ENCODE data around the gene CRYGC. TPM values are rescaled to one million over a fixed set of nuclear protein-coding genes. Genes with fewer than 3 reads are reported as not detected.

The CRYGC gene
- total RNA-seq, 4 donors from 2014 or later: not detected

GRCh38 chr2:208147008-208147407, 17.4 kb upstream of the CRYGC start:
- TF ChIP-seq CTCF (IDR thresholded peaks at IDR 0.05 in 4 of 5, conservative IDR thresholded peaks at IDR 0.05 in 1 of 5) (no peak), POLR2A (IDR thresholded peaks at IDR 0.05) (no peak)
- no peak overlapping the region for H3K27ac ChIP-seq
- ATAC-seq: no peak
- in situ Hi-C loops (cut with MboI; ENCODE audit: low sequenced_read_pairs in 4 of 4) (no loop called here), intact Hi-C loops (cut with DNase I; ENCODE audit: low total_unique reads) (no loop called here)
- H3K4me1 ChIP-seq: no peaks in the 10 kb centered on the region
- no peaks in the 10 kb centered on the region for H3K36me3 ChIP-seq
- no peaks in the 10 kb centered on the region for H3K27me3 ChIP-seq
- no peak for DNase-seq
- H3K4me3 ChIP-seq: no peak overlapping the region
- no peaks in the 10 kb centered on the region for H3K9me3 ChIP-seq

GRCh38 chr2:208146006-208146405, 16.4 kb upstream of the CRYGC start, which contains the start of gene CRYGB:
Gene CRYGB, minus strand, starts transcription at chr2:208146158. Its CDS starts 38 bp downstream, at chr2:208146120.
- in situ Hi-C loops (cut with MboI; ENCODE audit: low sequenced_read_pairs in 4 of 4) (no loop called here), intact Hi-C loops (cut with DNase I; ENCODE audit: low total_unique reads) (no loop called here)
- Histone ChIP-seq H3K27ac (no peak within 1 kb of the TSS), H3K27me3 (no peaks in the 10 kb centered on the region), H3K36me3 (no peaks in the 10 kb centered on the region), H3K9me3 (no peaks in the 10 kb centered on the region), H3K4me3 (no peak within 1 kb of the TSS), H3K4me1 (no peaks in the 10 kb centered on the region)
- no peak for ATAC-seq
- DNase-seq: no peak
- TF ChIP-seq CTCF (IDR thresholded peaks at IDR 0.05 in 4 of 5, conservative IDR thresholded peaks at IDR 0.05 in 1 of 5) (no peak), POLR2A (IDR thresholded peaks at IDR 0.05) (no peak)

GRCh38 chr2:208142925-208143799, 13.5 kb upstream of the CRYGC start:
- Histone ChIP-seq H3K4me3 (no peak overlapping the region), H3K36me3 (no peaks in the 10 kb centered on the region), H3K4me1 (no peaks in the 10 kb centered on the region), H3K27me3 (no peaks in the 10 kb centered on the region), H3K9me3 (no peaks in the 10 kb centered on the region), H3K27ac (no peak overlapping the region)
- intact Hi-C loops (cut with DNase I; ENCODE audit: low total_unique reads): no loop called here
- no peak for DNase-seq
- ATAC-seq: no peak
- in situ Hi-C loops (cut with MboI; ENCODE audit: low sequenced_read_pairs in 4 of 4): no loop called here
- TF ChIP-seq CTCF (IDR thresholded peaks at IDR 0.05 in 4 of 5, conservative IDR thresholded peaks at IDR 0.05 in 1 of 5) (no peak), POLR2A (IDR thresholded peaks at IDR 0.05) (no peak)

- no peaks in the 10 kb centered on the region for H3K9me3 ChIP-seq
- no peak for DNase-seq
- no peaks in the 10 kb centered on the region for H3K4me1 ChIP-seq
- H3K27ac ChIP-seq: no peak overlapping the region
- in situ Hi-C loops (cut with MboI; ENCODE audit: low sequenced_read_pairs in 4 of 4) (no loop called here), intact Hi-C loops (cut with DNase I; ENCODE audit: low total_unique reads) (no loop called here)
- H3K27me3 ChIP-seq: no peaks in the 10 kb centered on the region
- no peaks in the 10 kb centered on the region for H3K36me3 ChIP-seq
- TF ChIP-seq CTCF (IDR thresholded peaks at IDR 0.05 in 4 of 5, conservative IDR thresholded peaks at IDR 0.05 in 1 of 5): no peak
- TF ChIP-seq POLR2A (IDR thresholded peaks at IDR 0.05): no peak
- no peak for ATAC-seq
- H3K4me3 ChIP-seq: no peak overlapping the region
Observed at GRCh38 chr2:208142240-208142924, 12.8 kb upstream of the CRYGC start.

All from gastrocnemius medialis (tissue), 4 donors.